GM18867 (cell line): Measurements from ENCODE around the gene ARMC5.
"Not testable (repeated sequence)": the region's sequence is repeated elsewhere in the genome, so short reads cannot be mapped to it uniquely, and the experiment has no call there.

Experiments
- ATAC-seq: cut with Tn5 transposase; IDR thresholded peaks from one replicate; pipeline ENCODE4 v1.9.1; 2021; ENCODE audit warnings: mild to moderate bottlenecking, moderate library complexity; ENCODE audit not compliant: unreplicated experiment

The ARMC5 gene

GRCh38 chr16:31430380-31431052 is 28.8 kb upstream of the ARMC5 start:
- no peak for ATAC-seq

GRCh38 chr16:31435341-31436220 is 23.7 kb upstream of the ARMC5 start:
- no peak for ATAC-seq

GRCh38 chr16:31436221-31437045 is 22.9 kb upstream of the ARMC5 start:
- ATAC-seq = no peak

GRCh38 chr16:31438414-31438813 is 20.9 kb upstream of the ARMC5 start:
- no peak for ATAC-seq

GRCh38 chr16:31439023-31439422 is 20.3 kb upstream of the ARMC5 start:
- not testable (repeated sequence) for ATAC-seq

- no peak for ATAC-seq
These were observed 19.8 kb upstream of the ARMC5 start for GRCh38 chr16:31439519-31439918.

- no peak for ATAC-seq
These were observed 18.7 kb upstream of the ARMC5 start for GRCh38 chr16:31440516-31441184.

GRCh38 chr16:31441956-31442355 is 17.3 kb upstream of the ARMC5 start:
- ATAC-seq = no peak

GRCh38 chr16:31445931-31446330 is 13.4 kb upstream of the ARMC5 start:
- ATAC-seq = not testable (repeated sequence)

GRCh38 chr16:31451201-31451600 is 8.1 kb upstream of the ARMC5 start:
- ATAC-seq = no peak

- no peak for ATAC-seq
These were observed 7.5 kb upstream of the ARMC5 start for GRCh38 chr16:31451681-31452351.

- ATAC-seq = no peak
These were observed 6.6 kb upstream of the ARMC5 start for GRCh38 chr16:31452631-31453106.

GRCh38 chr16:31453255-31454204 is 5.8 kb upstream of the ARMC5 start:
- no peak for ATAC-seq

GRCh38 chr16:31455601-31456314 is 3.5 kb upstream of the ARMC5 start:
- no peak for ATAC-seq

GRCh38 chr16:31456988-31457360 is 2.3 kb upstream of the ARMC5 start:
- no peak for ATAC-seq

GRCh38 chr16:31458073-31458843 is 1.0 kb upstream of the ARMC5 start:
- no peak for ATAC-seq

GRCh38 chr16:31459687-31460581 is 633 bp downstream of the ARMC5 start:
- peak; percentile 70 for ATAC-seq
